ENCODE data around the gene NLK. TPM values are rescaled to one million over a fixed set of nuclear protein-coding genes. Genes with fewer than 3 reads are reported as not detected.
"Not testable (repeated sequence)": the region's sequence is repeated elsewhere in the genome, so short reads cannot be mapped to it uniquely, and the experiment has no call there.

The NLK gene
- total RNA-seq, 1 donor from 2014 or later, result 13.2 TPM

DNA sequence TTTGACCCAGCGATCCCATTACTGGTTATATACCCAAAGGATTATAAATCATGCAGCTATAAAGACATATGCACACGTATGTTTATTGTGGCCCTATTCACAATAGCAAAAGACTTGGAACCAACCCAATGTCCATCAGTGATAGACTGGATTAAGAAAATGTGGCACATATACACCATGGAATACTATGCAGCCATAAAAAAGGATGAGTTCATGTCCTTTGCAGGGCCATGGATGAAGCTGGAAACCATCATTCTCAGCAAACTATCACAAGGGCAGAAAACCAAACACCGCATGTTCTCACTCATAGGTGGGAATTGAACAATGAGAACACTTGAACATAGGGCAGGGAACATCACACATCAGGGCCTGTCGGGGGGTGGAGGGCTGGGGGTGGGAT is 112.9 kb downstream of the NLK start:
- not testable (repeated sequence) for DNase-seq

DNA sequence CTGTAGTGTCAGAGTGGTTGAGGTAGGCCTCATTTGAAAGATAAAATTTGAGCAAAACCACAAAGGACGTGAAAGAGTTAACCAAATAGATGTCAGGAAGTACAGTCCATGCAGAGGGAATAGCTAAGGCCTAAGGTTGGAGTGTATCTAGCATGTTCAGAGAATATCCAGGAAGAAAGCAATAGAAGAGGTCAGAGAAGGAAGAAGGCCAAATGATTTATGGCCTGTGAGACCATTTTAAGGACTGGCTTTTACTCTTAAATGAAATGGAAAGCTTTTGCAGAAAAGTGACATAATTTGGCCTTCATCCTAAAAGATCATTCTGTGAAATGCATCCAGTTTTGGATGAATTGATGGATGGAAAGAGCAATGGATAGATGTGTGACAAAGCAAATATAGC is 116.5 kb downstream of the NLK start:
- no peak for DNase-seq

DNA sequence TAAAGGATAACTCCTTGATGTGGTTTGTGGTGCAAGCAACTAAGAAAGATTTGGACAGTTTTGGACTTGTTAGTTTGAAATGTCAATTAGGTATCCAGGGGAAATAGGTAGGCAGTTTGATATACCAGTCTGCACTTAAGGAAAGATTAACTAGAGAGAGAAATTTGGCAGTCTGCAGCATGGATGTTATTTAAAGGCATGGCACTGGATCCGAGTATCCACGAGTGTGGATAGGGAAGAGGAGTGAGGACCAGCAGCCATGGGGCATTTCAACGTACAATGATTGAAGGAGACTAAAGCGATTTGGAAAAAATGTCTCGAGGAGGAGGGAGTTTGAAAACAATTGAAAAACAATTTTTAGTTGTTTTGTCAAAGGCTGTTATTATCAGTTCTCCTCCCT is 117.4 kb downstream of the NLK start:
- no peak for DNase-seq

DNA sequence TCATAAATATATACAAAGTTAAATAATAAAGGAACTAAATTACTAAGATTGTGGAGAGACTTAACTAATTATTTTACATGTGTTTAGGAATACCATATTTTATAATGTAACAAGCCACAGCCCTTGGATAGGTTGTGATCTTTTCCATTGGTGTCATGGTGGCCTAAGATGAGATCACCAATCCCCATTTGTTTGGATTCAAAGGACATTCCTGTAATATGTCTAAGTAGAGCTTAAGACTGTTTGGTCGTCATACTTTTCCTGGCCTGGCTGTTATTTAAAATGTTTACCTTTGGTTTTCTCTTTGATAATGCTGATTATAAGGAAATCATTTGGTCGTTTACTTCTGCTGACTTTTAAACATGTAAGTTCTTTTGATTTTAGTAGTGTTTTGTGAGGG is 118.1 kb downstream of the NLK start:
- DNase-seq, result no peak

DNA sequence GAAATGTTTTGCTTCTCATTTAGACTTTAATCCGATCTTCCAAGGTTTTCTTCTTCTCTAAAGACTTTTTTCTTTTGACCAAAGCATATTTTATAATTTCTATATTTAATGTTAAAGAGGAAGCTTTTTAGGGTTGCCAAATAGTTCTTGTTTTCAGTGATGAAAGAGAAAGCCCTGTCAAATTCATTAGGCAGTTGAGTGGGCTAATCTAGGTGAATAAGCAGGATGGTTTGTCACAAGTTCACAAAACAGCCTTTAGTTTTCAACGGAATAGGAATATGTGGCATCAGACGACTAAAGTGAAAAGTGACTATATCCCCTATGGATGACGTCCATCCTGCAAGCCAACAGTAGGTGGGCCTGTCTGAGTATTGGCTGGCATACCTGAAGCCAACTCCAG is 118.8 kb downstream of the NLK start:
- no peak for DNase-seq

DNA sequence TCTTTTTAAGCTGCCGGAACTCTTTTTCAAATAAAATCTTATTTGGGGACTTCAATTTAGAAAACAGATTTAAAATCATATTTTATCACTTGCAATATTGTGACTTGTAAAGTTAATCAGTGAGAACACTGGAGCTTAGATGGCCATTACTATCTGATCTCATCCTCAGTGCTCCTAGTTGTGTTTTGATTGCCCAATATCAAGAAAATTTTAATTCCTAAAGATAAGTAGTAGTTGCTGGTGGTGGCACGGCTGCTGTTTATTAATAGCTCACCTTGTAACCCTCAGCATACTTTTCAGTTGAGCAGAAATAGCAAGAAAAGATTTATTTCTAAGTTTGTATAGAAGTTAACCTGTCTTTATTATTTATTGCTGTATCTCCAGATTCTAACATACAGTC is 124.0 kb downstream of the NLK start:
- DNase-seq, result no peak

GRCh38 chr17:28169621-28170349 is 127.3 kb downstream of the NLK start:
- DNase-seq, result no peak

DNA sequence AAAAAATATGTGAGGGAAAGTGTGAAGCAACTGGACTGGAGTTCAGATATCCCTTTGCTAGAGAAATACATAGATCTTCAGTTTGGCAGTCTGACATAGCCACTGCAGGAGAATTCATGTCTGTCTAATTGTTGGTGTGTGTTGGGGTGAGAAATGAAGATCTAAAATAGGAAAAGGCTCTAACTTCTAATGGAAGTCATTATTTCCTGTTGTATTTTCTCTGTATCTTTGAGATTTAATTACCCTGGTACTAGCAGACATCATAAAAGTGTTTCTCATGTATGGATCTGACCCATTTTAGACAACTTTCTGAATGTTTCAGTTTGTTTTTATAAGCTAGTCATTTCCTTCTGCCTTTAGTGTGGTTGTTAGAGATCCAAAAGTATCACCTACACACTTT is 128.3 kb downstream of the NLK start:
- no peak for DNase-seq

DNA sequence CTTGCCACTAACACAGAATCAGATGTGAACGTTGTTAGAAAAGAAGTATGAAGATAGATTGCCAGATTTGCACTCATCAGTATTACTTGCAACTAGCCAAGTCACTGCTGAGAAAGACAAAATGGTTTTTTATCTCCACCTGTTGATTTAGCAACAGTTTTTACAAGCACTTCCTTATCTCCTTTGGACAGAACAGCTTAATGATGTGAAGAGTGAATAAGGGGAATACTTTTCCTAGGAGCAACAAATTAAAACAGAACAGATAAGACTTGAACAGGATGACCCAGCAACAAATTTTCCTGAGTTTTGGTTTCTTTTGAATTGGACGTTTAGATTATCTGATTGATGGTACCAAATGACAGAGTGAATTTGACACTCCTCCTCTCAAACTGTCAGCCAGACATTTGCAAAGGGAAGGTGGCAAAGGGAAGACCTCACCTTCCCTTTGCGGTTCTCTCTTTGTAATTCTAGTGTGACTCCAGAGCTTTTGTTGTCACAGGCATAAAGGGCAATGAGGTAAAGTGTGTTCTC is 130.6 kb downstream of the NLK start:
- DNase-seq, result no peak

GRCh38 chr17:28173801-28174200 is 131.3 kb downstream of the NLK start:
- no peak for DNase-seq

- DNase-seq, result no peak
Measured at GRCh38 chr17:28174352-28175046, 132.0 kb downstream of the NLK start.

DNA sequence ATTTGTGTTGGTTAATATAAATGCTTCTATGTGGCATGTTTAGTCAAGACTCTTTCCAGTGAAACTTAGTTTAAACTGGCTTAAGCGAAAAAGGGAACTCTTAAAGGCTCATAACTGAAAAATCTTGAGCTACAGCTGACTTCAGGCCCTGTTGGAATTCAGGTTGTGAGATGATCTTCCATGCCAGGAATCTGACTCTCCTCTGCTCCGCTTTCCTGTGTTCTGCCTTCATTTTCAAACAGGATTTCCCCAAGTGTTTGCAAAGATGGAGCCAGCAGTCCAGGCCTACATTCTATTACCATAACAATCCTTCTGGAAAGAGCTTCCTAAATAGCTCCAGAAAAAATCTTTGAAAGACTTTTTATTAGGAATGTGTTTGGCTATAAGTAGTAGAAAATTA is 134.9 kb downstream of the NLK start:
- DNase-seq, result no peak

GRCh38 chr17:28178800-28179199 is 136.3 kb downstream of the NLK start:
- no peak for DNase-seq

DNA sequence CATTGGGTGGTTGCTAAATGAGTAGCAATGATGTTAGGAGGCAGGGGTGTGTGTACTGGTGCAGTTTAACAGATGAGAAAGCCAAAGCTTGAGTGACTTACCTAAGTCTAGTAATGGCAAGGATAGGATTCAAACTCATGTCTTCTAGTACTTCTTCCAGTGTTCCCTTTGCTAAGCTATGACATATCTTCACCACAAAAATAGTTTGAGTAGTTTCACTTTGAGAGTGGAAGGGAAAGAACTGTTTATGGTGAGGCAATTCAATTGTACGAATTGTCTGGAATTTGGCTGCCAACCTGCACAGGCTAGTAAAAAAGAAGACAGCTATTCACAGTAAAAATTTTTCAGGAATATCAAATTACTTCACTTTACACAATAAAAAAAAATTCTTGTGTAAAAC is 138.0 kb downstream of the NLK start:
- DNase-seq, result no peak

DNA sequence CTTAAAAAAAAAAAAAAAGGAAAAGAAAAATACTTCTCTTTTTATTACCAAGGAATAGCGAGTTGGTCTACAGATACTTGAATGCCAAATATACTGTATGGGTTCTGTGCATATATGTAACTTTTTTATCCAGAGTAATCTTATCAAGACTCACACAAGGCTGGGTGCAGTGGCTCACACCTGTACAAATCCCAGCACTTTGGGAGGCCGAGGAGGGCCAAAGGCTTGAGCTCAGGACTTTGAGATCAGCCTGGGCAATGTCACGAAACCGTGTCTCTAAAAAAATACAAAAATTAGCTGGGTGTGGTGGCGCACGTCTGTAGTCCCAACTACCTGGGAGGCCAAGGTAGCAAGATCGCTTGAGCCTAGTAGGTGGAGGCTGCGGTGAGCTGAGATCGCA is 139.1 kb downstream of the NLK start:
- DNase-seq, result no peak

DNA sequence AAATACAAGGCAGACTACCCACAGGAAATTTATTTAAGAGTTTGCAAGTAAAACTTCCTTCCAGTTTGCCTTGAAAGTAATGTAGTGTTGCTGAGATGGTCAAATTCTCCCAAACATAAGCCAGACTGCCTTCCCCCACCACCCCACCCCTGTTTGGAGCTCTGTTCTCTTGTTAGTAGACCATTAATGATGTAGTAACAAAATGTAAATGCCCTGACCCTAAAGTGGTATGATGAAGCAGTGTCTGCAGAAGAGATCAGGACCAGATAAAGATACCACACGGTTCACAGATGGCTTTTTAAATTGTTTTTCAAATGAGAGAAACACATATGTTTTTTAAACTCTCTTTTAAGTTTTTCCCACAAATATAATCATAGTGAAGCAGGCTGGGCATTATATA is 140.1 kb downstream of the NLK start:
- DNase-seq, result no peak

GRCh38 chr17:28185658-28186057 is 143.2 kb downstream of the NLK start:
- no peak for DNase-seq

GRCh38 chr17:28186472-28186871 is 144.0 kb downstream of the NLK start:
- not testable (repeated sequence) for DNase-seq

DNA sequence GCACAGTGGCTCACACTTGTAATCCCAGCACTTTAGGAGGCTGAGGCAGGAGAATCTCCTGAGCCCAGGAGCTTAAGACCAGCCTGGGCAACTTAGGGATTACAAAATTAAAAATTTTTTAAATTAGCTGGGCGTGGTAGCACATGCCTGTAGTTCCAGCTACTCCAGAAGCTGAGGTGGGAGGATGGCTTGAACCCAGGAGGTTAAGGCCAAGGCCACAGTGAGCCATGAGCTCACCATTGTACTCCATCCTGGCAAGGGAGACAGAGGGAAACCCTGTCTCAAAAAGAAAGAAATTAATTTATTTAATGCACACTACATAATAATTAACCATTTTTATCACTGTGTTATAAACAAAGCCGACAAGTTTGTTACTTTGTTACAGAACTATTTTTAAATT is 145.5 kb downstream of the NLK start:
- no peak for DNase-seq

- DNase-seq, result no peak
Measured at GRCh38 chr17:28188841-28189263, 146.4 kb downstream of the NLK start.

- DNase-seq, result no peak
Measured at GRCh38 chr17:28189667-28190066, 147.2 kb downstream of the NLK start.

GRCh38 chr17:28191018-28191417 is 148.5 kb downstream of the NLK start:
- DNase-seq, result no peak

GRCh38 chr17:28193241-28193640 is 150.8 kb downstream of the NLK start:
- no peak for DNase-seq

GRCh38 chr17:28194382-28194781 is 151.9 kb downstream of the NLK start:
- no peak for DNase-seq

All from tongue (tissue), 2 donors.